ENCODE data around the gene MIS18BP1.

DNA sequence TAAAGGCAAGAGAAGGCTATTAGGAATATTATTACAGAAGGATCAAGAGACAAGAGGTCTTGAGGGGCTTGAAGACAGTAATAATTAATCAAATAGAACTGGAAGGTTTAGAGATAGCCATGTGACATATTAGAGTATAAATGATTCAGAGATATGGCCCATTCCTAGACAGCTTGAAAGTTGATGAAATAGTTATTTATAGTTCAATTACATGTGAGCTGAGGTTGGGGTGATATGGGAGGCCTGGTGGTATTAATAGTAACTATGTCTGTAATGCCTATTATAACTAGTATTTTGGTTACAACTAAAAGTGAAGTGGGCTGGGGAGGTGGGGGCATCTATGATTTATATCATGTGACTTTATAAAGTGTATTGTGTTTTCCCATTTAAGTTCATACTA is 14.1 kb upstream of the MIS18BP1 start:
- TF ChIP-seq POLR2A (IDR thresholded peaks at IDR 0.05; ENCODE audit: low read depth, low read length) (no peak), TAF1 (IDR thresholded peaks at IDR 0.05; ENCODE audit: borderline replicate concordance, low read depth, low read length) (no peak), POLR2AphosphoS5 (IDR thresholded peaks at IDR 0.05; ENCODE audit: low read depth, low read length) (no peak)

Data from GM12892 (cell line).